KOPT-K1 (cell line): Measurements from ENCODE around the gene LATS2.

Experiments used
- H3K27ac ChIP-seq: fragments of 200-600 bp; sonication (generic); 2 replicates; pipeline ENCODE4 v1.5.1; 2016; ENCODE audit warnings: antibody characterized with exemption, mild to moderate bottlenecking, low read depth, low read length; ENCODE audit not compliant: poor library complexity, severe bottlenecking
- H3K36me3 ChIP-seq: fragments of 200-600 bp; sonication (generic); 2 replicates; pipeline ENCODE4 v1.5.1; 2017; ENCODE audit warnings: antibody characterized with exemption, mild to moderate bottlenecking, low read length, moderate library complexity; ENCODE audit not compliant: insufficient read depth
- H3K9me3 ChIP-seq: fragments of 200-600 bp; sonication (generic); 2 replicates; pipeline ENCODE4 v1.5.1; 2017; ENCODE audit warnings: antibody characterized with exemption, low read length, mild to moderate bottlenecking; ENCODE audit not compliant: insufficient read depth, poor library complexity, severe bottlenecking

The LATS2 gene

DNA sequence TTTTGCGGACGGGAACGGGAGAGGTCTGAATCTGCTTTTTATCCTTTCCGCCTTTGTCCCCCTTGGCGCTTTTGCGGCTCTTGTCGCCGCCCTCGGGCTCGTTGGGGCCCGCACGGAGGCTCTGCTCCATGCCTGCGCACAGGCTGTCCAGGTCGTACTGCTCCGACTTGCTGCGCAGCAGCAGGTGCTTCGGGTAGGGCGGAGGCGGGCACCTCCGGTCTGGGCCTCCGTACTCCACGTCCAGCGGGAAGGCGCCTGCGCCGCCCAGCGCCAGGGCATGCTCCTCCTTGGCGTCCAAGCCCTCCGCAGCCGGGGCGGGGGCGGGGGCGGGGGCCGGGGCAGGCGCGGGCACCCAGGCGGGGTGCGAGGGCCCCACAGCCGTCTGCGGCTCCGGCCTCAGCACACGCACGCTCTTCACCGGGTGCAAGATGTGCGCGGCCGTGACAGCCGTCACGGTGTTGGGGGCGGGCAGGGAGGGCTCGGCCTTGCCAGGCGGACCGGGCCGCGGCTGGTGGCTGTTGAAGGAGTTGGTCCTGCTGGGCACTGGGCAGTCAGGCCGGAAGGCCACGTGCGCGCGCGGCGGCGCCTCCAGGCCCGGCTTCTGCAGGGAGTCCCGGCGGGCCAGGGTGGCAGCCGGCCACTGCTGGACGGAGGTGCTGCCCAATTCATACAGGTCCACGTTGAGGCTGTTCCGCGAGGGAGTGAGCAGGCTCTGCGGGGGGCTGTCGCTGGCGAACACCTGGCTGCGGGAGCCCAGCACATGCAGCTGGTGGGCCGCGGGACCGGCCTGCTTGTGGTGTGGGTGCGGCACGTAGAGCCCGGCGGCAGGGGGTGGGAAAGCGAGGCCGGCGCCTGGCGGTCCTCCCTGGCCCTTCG, 73.1 kb downstream of the LATS2 start:
- Histone ChIP-seq H3K9me3 (no peaks in the 10 kb centered on the region), H3K36me3 (no peaks in the 10 kb centered on the region), H3K27ac (no peak overlapping the region)

DNA sequence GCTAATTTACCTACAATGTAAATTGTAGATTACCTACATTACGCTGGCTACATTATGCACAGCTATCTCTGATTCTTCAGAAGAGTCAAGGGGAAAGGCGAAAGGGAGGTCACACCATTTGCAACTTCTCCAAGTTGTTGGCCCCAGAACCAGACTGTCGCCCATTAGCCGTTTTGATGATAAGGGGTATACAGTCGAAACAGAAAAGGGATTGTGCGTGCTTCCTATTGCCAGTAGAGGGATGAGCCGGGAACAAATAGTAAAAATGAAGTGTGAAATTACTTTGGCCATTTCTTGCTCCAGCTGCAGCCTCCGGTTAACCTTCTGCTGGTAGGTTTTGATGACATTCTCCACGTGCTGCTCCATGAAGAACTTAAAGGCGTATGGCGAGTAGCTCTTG, 73.8 kb downstream of the LATS2 start:
- Histone ChIP-seq H3K36me3 (no peaks in the 10 kb centered on the region), H3K9me3 (no peaks in the 10 kb centered on the region), H3K27ac (no peak overlapping the region)

DNA sequence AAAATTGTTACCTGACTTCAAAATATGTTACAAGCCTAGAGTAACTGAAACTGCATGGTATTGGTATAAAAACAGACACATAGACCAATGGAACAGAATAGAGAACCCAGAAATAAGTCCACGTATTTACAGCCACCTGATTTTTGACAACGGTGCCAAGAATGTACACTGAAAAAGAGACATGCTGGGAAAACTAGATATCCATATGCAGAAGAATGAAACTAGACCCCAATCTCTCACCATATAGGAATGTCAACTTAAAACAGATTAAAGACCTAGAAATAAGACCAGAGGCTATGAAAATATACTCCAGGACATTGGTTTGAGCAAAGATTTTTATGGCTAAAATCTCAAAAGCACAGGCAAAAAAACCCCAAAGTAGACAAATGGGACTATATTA, 76.5 kb downstream of the LATS2 start:
- no peaks in the 10 kb centered on the region for H3K9me3 ChIP-seq
- H3K36me3 ChIP-seq = no peaks in the 10 kb centered on the region
- no peak overlapping the region for H3K27ac ChIP-seq

DNA sequence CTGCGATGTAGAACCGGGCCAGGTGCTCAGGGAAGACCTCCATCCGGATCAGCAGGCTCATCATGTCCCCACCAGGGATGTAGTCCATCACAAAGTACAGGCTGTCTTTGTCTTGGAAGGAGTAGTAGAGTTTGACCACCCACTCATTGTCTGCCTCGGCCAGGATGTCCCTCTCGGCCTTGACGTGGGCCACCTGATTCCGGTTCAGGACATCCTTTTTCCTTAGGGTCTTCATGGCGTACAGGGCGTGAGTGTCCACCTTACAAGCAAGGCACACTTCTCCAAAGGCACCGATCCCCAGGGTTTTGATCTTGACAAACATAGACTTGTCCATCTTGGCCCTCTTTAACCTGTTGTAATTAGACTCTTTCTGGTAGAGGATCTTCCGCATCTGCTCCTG, 78.0 kb downstream of the LATS2 start:
- Histone ChIP-seq H3K27ac (no peak overlapping the region), H3K36me3 (no peaks in the 10 kb centered on the region), H3K9me3 (no peaks in the 10 kb centered on the region)

DNA sequence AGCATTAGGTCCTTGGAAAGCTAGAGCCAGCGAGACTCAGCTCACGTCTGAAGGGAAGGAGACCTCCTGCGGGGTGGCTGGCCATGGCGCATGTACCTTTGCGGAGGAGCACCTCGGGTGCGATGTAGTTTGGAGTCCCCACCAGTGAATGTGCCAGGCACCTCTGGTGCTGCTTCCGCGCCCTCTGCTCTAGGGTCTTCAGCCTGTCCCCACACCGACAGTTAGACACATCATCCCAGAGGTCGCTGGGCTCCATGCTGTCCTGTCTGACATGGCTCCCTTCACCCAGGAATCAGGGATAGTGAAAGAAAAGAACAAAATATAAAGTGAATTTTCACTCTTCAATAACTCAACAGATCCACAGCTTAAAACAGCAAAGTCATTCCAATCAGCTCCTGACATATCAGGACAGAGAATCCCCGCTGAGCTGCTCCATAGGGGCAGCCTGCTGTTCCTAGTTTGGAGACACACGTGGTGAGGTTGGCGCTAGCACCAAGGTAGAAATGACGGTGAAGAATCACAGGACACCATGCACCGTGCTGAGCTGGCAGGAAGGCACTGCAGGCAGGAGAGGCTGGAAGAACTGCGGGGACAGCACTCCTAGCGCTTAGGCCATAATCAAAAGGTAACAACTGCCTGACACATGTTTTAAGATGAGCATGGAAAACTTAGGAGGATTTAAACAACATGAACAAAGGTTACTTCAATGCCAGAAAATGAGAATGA, 79.9 kb downstream of the LATS2 start:
- Histone ChIP-seq H3K27ac (no peak overlapping the region), H3K9me3 (no peaks in the 10 kb centered on the region), H3K36me3 (no peaks in the 10 kb centered on the region)

DNA sequence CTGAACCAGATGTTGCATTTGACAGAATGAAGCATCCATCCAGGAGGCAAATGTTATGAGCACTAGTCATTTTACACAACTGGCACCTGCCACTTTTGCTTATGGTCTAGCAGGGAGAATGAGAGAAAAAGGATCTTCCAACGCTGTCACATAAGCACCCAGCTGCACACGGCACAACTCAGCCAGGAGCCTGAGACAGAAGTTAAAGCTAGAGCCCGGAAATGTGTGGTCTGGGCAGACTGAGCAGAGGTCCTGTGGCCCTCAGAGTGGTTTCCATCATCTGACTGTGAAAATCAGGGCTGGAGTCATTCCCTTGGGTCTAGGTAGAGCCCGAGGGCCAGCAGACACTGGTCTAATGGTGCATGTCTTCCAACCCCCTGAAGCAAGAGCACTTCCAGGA, 80.5 kb downstream of the LATS2 start:
- no peaks in the 10 kb centered on the region for H3K36me3 ChIP-seq
- no peak overlapping the region for H3K27ac ChIP-seq
- no peaks in the 10 kb centered on the region for H3K9me3 ChIP-seq

DNA sequence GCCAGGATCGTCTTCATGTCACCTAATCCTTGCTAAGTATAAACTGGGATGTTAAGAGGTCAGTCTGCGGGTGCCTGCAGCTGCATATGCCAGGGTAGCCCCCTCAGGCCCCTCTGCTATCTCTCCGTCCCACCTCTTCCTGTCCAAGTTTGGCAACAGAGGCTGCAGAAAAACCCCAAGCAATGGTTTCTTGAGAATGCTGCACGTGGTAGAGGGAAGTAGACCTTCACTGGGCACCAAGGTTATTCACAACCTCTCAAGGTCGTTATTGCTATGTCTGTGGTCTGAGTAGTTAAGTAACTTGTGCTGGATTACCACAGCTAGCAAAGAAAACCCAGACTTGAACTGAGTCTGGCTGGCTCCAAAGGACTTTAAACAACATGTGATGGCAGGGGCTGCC, 81.0 kb downstream of the LATS2 start:
- H3K27ac ChIP-seq = no peak overlapping the region
- H3K9me3 ChIP-seq = no peaks in the 10 kb centered on the region
- H3K36me3 ChIP-seq = no peaks in the 10 kb centered on the region

DNA sequence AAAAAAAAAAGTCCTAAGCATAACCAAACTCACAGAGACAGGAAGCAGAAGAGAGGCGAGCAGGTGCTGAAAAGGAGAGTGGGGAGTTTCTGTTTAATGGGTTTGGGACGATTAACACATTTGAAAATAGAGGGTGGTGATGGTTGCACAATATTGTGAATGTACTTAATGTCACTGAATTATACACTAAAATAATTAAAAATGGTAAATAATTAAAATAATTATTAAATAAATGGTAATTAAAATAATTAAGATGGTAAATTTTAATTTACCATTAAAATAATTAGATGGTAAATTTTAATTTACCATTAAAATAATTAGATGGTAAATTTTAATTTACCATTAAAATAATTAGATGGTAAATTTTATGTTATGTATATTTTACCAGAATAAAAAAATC, 84.0 kb downstream of the LATS2 start:
- H3K36me3 ChIP-seq = no peaks in the 10 kb centered on the region
- no peak overlapping the region for H3K27ac ChIP-seq

DNA sequence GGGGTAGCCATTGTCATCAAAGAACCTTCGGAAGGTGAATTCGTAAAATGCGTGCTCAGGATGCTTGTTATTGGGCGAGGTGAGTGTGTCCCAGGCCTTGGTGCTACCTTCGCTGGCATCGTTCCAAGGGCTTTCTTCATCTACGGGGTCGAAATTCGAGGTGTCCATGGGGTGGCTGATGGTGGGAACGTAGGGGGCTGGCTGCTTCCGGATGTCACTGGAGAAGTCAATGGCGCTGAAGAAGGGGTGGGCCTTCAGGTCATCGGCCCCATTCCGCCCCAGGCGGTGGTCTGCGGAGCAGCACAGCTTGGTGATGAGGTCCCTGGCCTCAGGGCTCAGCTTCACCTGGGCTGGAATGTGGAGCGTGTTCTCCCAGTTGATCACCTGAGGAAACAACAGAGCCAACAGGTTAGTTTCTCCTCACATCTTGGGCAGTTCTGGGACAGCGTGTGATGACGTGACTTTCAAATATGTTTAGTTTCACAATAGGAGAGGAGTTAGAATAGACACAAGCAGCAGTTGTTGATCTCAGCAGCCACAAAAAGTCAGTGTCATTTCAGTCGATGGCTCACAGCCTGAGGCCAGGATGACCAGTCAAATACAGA, 86.3 kb downstream of the LATS2 start:
- no peaks in the 10 kb centered on the region for H3K36me3 ChIP-seq
- H3K27ac ChIP-seq = no peak overlapping the region

More for the DNA sequence above, 84.0 kb downstream of the LATS2 start:
- H3K9me3 ChIP-seq = no peaks in the 10 kb centered on the region

DNA sequence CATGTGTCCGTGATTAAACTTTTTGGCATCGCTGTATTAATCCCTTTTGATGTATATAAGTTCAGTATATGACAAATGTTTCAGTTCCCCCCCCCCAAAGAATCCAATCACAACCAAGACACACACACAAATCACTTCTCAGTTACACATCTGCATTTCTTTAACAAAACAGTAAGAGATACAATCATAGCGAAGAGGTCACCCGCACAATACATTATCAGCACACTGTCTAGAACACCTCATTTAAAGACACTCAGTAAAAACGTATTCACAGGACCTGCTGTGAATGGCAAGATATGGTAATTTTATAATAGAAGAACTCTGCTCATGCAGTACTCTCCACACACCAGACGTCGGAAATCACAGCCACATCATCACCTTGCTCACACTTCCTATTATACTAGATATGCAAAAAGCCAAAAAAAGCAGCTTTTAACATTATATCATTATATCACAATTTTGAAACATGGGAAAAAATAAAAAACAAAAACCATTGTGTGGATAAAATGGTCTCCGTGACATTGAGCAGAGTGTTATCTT, 87.4 kb downstream of the LATS2 start:
- Histone ChIP-seq H3K36me3 (no peaks in the 10 kb centered on the region), H3K27ac (no peak overlapping the region), H3K9me3 (no peaks in the 10 kb centered on the region)

More for the DNA sequence above, 86.3 kb downstream of the LATS2 start:
- no peaks in the 10 kb centered on the region for H3K9me3 ChIP-seq

DNA sequence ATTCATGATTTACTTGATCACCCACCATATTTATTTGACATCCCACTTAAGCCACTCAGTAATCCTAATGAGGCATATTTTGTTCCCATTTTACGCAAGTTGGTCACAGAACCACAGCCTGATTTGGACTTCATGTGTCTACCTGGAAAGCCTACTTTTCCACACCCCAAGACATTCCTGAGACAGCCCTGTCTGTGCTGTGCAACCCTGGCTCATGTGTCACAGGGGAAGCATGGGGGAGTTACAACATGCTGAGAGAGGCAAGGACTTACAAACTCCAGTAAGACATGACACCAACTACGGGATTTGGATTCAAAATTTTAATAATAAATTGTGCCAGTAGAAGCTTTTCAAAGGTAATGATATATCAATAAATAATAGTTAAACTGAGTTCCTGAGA, 88.7 kb downstream of the LATS2 start:
- no peaks in the 10 kb centered on the region for H3K9me3 ChIP-seq
- H3K27ac ChIP-seq = no peak overlapping the region
- no peaks in the 10 kb centered on the region for H3K36me3 ChIP-seq

DNA sequence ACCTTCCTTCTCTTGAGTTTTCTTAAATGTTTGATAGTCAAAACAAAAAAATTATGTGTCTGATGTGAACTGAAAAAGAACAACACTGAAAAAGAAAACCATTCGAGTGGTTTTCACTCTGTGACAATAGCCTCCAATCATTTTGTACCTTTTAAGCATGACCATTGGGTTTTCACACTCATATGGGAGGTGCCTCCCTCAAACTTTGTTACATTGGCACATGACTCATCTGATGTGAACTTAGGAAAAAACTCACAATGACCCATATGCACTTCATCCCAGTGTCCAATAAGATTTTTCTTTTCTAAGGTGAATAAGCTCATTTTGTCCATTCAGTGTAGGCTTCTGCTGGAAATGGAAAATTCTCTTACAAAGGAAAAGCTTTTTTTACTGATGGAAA, 92.2 kb downstream of the LATS2 start:
- H3K27ac ChIP-seq = no peak overlapping the region
- no peaks in the 10 kb centered on the region for H3K36me3 ChIP-seq
- no peaks in the 10 kb centered on the region for H3K9me3 ChIP-seq

DNA sequence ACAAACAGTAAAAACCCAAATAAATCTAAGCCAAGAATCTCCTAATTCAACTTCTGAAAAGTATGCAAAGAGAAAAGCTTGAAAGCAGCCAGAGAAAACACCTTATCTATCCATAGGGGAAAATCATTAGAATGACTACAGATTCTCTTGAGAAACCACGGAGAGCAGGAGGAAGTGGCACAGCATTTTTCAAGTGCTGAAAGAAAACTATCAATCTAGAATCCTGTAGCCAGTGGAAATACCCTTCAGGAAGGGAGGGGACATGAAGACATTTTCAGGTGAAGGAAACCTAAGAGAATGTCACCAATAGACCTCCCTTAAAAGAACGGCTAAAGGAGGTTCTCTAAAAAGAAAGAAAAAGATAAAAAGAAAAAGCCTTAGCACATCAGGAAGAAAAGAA, 92.6 kb downstream of the LATS2 start:
- Histone ChIP-seq H3K27ac (no peak overlapping the region), H3K36me3 (no peaks in the 10 kb centered on the region), H3K9me3 (no peaks in the 10 kb centered on the region)

DNA sequence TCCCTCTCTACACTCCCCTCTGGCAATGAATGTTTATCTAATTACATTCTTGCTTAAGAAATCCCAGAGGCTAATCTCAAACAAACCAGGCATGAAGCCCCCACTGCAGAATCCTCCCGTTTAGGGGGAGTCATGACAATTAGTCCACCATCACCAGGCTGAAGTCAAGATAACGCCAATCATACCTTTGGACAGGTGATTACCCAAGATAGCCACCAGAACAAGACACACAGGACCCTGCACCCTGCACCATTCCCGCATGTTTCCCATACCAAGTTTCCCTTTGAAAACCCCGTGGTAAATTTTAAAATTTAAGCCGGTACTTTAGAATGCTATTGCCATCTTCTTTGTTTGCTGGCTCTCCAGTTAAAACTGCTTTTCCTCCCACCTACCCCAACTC, 94.0 kb downstream of the LATS2 start:
- Histone ChIP-seq H3K9me3 (no peaks in the 10 kb centered on the region), H3K36me3 (no peaks in the 10 kb centered on the region), H3K27ac (no peak overlapping the region)

DNA sequence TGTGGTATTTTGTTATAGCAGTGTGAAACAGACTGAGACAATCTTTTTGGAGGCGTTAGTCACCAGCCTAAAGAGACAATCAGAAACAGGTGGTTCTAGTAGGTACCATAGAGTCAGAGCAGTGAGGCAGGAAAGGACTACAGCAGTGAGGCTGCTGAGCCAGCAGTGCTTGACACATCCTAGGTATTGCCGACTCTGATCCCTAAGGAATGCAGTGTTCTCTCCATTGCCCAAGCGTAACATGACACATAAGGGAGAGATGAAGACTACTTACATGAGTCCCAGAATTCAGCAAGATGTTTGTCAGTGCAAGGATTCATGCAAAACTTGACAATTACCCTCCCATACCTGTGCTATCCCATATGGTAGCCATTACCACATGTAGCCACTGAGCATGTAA, 96.5 kb downstream of the LATS2 start:
- Histone ChIP-seq H3K27ac (no peak overlapping the region), H3K9me3 (no peaks in the 10 kb centered on the region), H3K36me3 (no peaks in the 10 kb centered on the region)
